Measurements from ENCODE around the gene ITPR3. TPM values are rescaled to one million over a fixed set of nuclear protein-coding genes. Genes with fewer than 3 reads are reported as not detected.
A peak's percentile ranks its signal among the peaks of the same experiment; 100 is the strongest.

ITPR3 gene
- total and polyA plus RNA-seq, 2 donors (not counting 3 experiments of a cell fraction or from before 2014, with no cell fraction given) = 28.8 to 52.2 TPM

- H2AFZ ChIP-seq (ENCODE audit: low read depth, low read length) = no peak overlapping the region
- dilution Hi-C loops (cut with MboI; ENCODE audit: extremely low pct_ligation_motif_present, low sequenced_read_pairs) = no loop called here
Measured at GRCh38 chr6:33588894-33589293, 32.2 kb upstream of the ITPR3 start.

GRCh38 chr6:33589392-33589730 is 31.8 kb upstream of the ITPR3 start:
- ChIA-PET POLR2A (interaction anchor here (0.8 to 1.2 kb wide), 3 partner anchors 9 to 122 kb away, joined by 3 to 5 read pairs (median 4); partner anchors contain the start of genes BAK1 and UQCC2), CTCF (interaction anchor here (0.9 to 7.0 kb wide), 22 partner anchors 9 to 439 kb away, joined by 3 to 97 read pairs (median 8); partner anchors contain the start of genes BAK1 and ITPR3)
- H3K27me3 ChIP-seq (ENCODE audit: control insufficient read depth in 2 of 2, insufficient read depth in 2 of 2, low read length in 2 of 2) = no peaks in the 10 kb centered on the region
- H3K4me3 ChIP-seq (replicated peaks in 1 of 3; ENCODE audit: insufficient read depth in 1 of 3, low read depth in 1 of 3, low read length in 3 of 3) = no peak overlapping the region
- TF ChIP-seq POLR2AphosphoS5 (IDR thresholded peaks at IDR 0.05; ENCODE audit: insufficient read depth, low read depth, low read length) (peak; percentile 25), EZH2 (IDR thresholded peaks at IDR 0.05; ENCODE audit: borderline replicate concordance, low read depth, low read length, severe bottlenecking) (no peak)
- peak overlapping the region; percentile 45 for H2AFZ ChIP-seq (ENCODE audit: low read depth, low read length)
- no peak overlapping the region for H3K4me2 ChIP-seq (ENCODE audit: insufficient read depth, low read length)
- no peaks in the 10 kb centered on the region for H3K36me3 ChIP-seq (ENCODE audit: control insufficient read depth in 2 of 2, extremely low read depth in 1 of 2, insufficient read depth in 2 of 2, low read length in 2 of 2)
- peak overlapping the region; percentile 73 for H3K27ac ChIP-seq (ENCODE audit: insufficient read depth, low read depth, low read length)
- peaks cover 27% of the 10 kb centered on the region for H3K4me1 ChIP-seq (ENCODE audit: control insufficient read depth, extremely low read depth, insufficient read depth, low read length)
- H3K9me1 ChIP-seq (replicated peaks; ENCODE audit: control insufficient read depth, extremely low read depth, insufficient read depth, low read length) = no peaks in the 10 kb centered on the region
- dilution Hi-C loops (cut with MboI; ENCODE audit: extremely low pct_ligation_motif_present, low sequenced_read_pairs) (no loop called here), intact Hi-C loops (cut with micrococcal nuclease) (loop anchor here (1.0 to 2.0 kb wide), 3 partner anchors 19 to 122 kb away; partner anchors contain the start of gene UQCC2)
- BruUV-seq (replicated peaks) = no TSS peak
- H3K79me2 ChIP-seq (ENCODE audit: control insufficient read depth, insufficient read depth, low read length) = no peaks in the 10 kb centered on the region
- DNase-seq (ENCODE audit: low read depth, low spot score) = peak; percentile 44
- no peaks in the 10 kb centered on the region for H4K20me1 ChIP-seq (replicated peaks; ENCODE audit: control insufficient read depth, extremely low read depth, insufficient read depth, low read length)
- no peaks in the 10 kb centered on the region for H3K9me3 ChIP-seq (replicated peaks; ENCODE audit: control insufficient read depth, insufficient read depth, low read length)
- peak overlapping the region; percentile 33 for H3K9ac ChIP-seq (replicated peaks; ENCODE audit: extremely low read depth, insufficient read depth, low read length)
- no peak for FAIRE-seq

More at GRCh38 chr6:33588894-33589293, 32.2 kb upstream of the ITPR3 start:
- BruUV-seq (replicated peaks) = no TSS peak
- Histone ChIP-seq H3K9me3 (replicated peaks; ENCODE audit: control insufficient read depth, insufficient read depth, low read length) (no peaks in the 10 kb centered on the region), H3K36me3 (ENCODE audit: control insufficient read depth in 2 of 2, extremely low read depth in 1 of 2, insufficient read depth in 2 of 2, low read length in 2 of 2) (no peaks in the 10 kb centered on the region), H3K9me1 (replicated peaks; ENCODE audit: control insufficient read depth, extremely low read depth, insufficient read depth, low read length) (no peaks in the 10 kb centered on the region), H4K20me1 (replicated peaks; ENCODE audit: control insufficient read depth, extremely low read depth, insufficient read depth, low read length) (no peaks in the 10 kb centered on the region), H3K27ac (ENCODE audit: insufficient read depth, low read depth, low read length) (no peak overlapping the region), H3K9ac (replicated peaks; ENCODE audit: extremely low read depth, insufficient read depth, low read length) (no peak overlapping the region), H3K4me1 (ENCODE audit: control insufficient read depth, extremely low read depth, insufficient read depth, low read length) (peaks cover 27% of the 10 kb centered on the region), H3K79me2 (ENCODE audit: control insufficient read depth, insufficient read depth, low read length) (no peaks in the 10 kb centered on the region), H3K4me3 (replicated peaks in 1 of 3; ENCODE audit: insufficient read depth in 1 of 3, low read depth in 1 of 3, low read length in 3 of 3) (no peak overlapping the region), H3K27me3 (ENCODE audit: control insufficient read depth in 2 of 2, insufficient read depth in 2 of 2, low read length in 2 of 2) (no peaks in the 10 kb centered on the region), H3K4me2 (ENCODE audit: insufficient read depth, low read length) (no peak overlapping the region)
- DNase-seq (ENCODE audit: low read depth, low spot score) (no peak), FAIRE-seq (no peak)
- POLR2A ChIA-PET = no interaction called here
- CTCF ChIA-PET = interaction anchor here (2.3 to 7.0 kb wide), 3 partner anchors 45 to 112 kb away, joined by 48 to 97 read pairs (median 55); no protein-coding TSS in a partner anchor
- intact Hi-C loops (cut with micrococcal nuclease) = loop anchor here (1.0 to 2.0 kb wide), 3 partner anchors 20 to 122 kb away; partner anchors contain the start of gene UQCC2
- TF ChIP-seq MYC (IDR thresholded peaks at IDR 0.05; ENCODE audit: low read depth, low read length) (no peak), FOS (IDR thresholded peaks at IDR 0.05; ENCODE audit: borderline replicate concordance, insufficient read depth, low read length) (no peak)

Data from endothelial cell of umbilical vein (primary cell).